GM23338 (cell line): ENCODE data around the gene PRUNE1.

Experiments used
- CREB1 ChIP-seq: fragments of 250-450 bp; sonication (Bioruptor Pico); IDR thresholded peaks from 2 replicates; pipeline ENCODE4 v1.5.0; 2020; ENCODE audit warnings: low read depth, mild to moderate bottlenecking, moderate library complexity
- CTCF ChIP-seq, 2 experiments: fragments of 200-600 bp in 1 of 2; sonication (generic) in 1 of 2; conservative IDR thresholded peaks; 2 replicates each; pipeline versions ENCODE4 v1.5.1 to v1.6.1; 2016 to 2017; ENCODE audit warnings: antibody characterized with exemption in 2 of 2, low read depth in 2 of 2, mild to moderate bottlenecking in 2 of 2, moderate library complexity in 1 of 2
- ETS1 ChIP-seq: IDR thresholded peaks from 2 replicates; pipeline ENCODE4 v1.6.1; 2016; ENCODE audit warnings: antibody characterized with exemption
- EZH2 ChIP-seq: fragments of 200-600 bp; sonication (generic); IDR thresholded peaks from one replicate; pipeline ENCODE4 v1.8.0; 2017; ENCODE audit warnings: antibody characterized with exemption, mild to moderate bottlenecking, low read depth; ENCODE audit not compliant: unreplicated experiment
- EZH2phosphoT487 ChIP-seq: fragments of 200-600 bp; sonication (generic); IDR thresholded peaks from one replicate; pipeline ENCODE4 v1.8.1; 2018; ENCODE audit warnings: antibody characterized with exemption; ENCODE audit not compliant: unreplicated experiment
- POLR2AphosphoS5 ChIP-seq: IDR thresholded peaks from 2 replicates; pipeline ENCODE4 v1.6.1; 2016; ENCODE audit warnings: antibody characterized with exemption, low read depth
- REST ChIP-seq: IDR thresholded peaks from one replicate; pipeline ENCODE4 v1.6.1; 2018; ENCODE audit warnings: antibody characterized with exemption; ENCODE audit not compliant: unreplicated experiment
- ZNF331 ChIP-seq: fragments of 250-450 bp; sonication (Bioruptor Pico); IDR thresholded peaks from 2 replicates; pipeline ENCODE4 v1.5.0; 2020; ENCODE audit warnings: low read depth, mild to moderate bottlenecking, moderate library complexity
- ZNF462 ChIP-seq: fragments of 250-450 bp; sonication (Bioruptor Pico); IDR thresholded peaks from 2 replicates; pipeline ENCODE4 v1.5.0; 2020; ENCODE audit warnings: mild to moderate bottlenecking, moderate library complexity

DNA sequence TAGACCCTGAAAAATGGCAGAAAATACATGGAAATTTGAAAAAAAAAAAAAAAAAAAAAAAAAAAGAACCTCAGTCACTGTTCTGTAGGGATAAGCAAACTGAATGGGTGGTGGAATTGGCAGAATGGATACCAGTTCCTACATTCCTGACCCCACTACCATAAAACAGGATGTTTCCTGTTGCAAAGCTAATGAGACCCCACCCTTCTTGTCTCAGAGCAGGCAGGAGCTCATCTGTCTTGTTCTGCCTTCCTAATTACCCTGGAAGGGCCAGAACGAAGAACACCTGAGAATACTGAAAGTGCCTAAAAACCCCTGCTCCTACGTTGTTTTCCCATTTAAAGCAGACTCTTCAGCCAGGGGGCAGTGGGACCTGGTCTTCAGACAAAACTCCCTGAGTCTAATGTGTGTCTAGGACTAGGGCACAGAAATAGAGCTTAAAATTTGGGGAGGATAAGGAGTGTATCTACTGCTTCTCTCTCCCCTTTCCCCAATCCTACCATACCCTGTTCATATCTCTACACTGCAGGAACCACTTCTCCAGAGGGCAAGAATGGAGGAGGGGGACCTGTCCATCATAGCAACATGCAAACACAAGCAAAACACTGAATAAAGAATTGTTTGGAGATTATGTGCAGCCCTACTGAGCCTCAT, 43.2 kb downstream of the PRUNE1 start:
- TF ChIP-seq CTCF (conservative IDR thresholded peaks at IDR 0.05; ENCODE audit: low read depth in 2 of 2) (no peak), EZH2phosphoT487 (no peak), POLR2AphosphoS5 (no peak), REST (no peak), CREB1 (CRISPR knock-in tag) (no peak), EZH2 (no peak), ETS1 (no peak), ZNF331 (no peak), ZNF462 (no peak)
